Stimulated activated CD8-positive, alpha-beta memory T cell treated with anti-CD3 and anti-CD28 coated beads, Interleukin-4, amount 100 ng/mL, for 48 hours (primary cell): ENCODE measurements around the gene LATS2.

Source experiments
- DNase-seq: peaks from one replicate; pipeline ENCODE4 v3.0.0-alpha.2; 2020

LATS2 gene

DNA sequence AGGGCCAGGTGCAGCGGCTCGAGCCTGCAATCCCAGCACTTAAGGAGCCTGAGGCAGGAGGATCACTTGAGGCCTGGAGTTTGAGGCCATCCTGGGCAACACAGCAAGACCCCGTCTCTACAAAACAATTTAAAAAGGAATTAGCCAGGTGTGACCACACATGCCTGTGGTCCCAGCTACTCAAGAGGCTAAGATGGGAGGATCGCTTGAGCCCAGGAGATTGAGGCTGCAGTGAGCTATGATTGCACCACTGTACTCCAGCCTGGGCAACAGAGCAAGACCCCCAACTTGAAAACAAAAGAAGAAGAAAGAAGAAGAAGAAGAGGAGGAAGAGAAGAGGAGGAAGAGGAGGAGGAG, 47.7 kb downstream of the LATS2 start:
- DNase-seq = no peak

DNA sequence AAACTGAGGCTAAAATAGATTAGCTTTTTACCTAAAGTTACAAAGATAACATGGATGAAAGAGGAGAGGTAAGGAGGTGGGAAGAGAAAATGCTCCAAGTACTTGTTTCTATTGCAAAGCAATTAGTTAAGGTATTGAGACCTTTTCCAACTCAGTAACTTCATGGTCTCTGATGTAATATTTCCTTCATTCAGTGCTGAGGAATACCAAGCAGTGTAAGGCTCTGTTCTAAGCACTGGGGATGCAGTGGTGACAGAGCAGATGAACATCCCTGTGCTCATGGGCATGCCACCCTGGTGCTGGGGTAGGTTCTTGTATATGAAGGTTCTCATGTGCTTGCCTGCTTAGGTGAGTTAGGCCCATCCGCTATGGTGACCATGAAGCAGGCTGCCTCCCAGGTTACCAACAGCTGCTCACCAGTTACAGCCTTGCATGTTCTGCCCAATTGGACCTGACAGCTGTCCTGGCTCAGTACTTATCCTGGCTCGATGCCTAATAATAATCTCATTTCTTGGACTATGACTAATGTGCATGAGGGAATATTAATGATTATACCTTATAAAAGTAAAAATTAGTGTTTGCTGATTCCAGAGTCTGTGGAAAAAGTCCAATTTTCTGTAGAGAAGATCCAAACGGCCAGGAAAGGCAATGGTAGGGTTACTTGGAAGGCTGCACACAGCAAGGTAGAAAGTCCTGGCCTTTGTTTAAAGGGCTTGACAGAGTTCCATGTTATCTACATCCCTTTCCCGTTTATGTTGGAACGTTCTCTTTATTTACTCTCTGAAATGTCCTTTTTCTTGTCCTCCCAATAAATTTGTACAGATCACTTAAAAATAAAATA, 48.3 kb downstream of the LATS2 start:
- DNase-seq = no peak

DNA sequence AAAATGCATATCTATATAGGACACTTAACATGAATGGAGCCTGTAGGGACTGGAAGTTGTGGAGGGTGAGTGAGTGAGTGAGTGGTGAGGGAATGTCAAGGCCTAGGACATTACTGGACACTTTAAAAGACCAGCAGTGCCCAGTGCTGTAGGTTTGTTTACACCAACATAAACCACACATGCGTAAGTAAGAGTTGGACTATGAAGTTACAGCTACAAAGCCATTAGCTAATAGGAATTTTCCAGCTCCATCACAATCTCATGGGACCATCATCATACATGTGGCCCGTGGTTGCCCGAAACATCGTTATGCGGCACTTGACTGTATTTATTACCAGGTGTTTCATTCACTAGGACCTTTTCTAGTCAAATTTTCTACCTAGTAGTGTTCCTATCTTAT, 49.2 kb downstream of the LATS2 start:
- no peak for DNase-seq

DNA sequence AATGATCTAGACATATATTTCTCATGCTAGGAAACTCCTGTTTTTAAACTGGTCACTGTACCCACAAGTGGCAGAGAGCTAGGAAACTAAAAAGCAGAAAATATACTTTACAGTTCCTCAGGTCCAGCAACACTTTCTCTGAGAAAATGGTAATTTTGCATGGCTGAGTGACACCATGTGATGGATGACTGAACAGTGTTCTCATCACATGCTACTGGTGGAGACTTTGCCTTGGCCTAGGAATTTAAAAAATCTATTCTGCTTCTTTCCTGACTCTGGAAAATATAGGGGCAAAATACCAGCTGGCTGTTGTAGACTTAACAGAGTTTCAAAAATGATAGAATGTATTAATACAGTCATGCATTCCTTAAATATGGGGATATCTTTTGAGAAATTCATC, 50.0 kb downstream of the LATS2 start:
- no peak for DNase-seq

DNA sequence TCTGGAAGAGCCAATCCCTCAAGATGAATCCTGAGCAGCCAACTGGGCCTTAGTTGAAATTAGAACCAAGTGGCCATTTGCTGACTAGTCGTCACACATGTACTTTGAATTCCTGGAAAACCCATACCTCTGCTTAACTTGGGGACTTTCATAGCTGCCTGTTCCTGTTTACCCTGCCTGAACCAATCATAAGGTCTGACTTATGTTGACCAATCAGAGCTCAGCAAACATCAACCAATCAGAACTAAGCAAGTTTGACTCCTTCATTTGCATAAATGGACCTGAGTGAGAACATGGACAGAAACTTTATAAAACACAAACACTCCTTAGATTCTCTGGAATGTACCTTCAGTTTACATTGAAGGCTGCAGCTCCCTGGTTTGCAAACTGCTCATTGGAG, 50.8 kb downstream of the LATS2 start:
- no peak for DNase-seq

DNA sequence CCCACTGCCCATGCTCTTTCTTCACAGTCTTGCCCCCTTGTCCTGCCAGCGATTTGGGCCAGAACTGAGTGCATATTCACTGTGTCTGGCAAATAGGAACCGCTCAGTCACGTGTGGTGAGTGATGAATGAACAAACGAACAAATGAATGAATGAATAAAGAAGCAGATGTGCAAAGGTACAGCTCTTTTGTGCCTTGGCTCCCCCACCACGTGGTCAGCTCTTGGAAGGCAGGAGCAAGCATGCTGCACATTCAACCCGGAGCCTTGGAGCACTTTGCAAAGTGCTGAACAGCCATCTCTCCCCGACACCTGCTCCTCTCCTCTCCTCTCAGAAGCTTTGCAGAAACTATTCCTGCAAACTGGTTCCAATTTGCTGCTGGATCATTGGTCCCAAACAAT, 52.4 kb downstream of the LATS2 start:
- no peak for DNase-seq

DNA sequence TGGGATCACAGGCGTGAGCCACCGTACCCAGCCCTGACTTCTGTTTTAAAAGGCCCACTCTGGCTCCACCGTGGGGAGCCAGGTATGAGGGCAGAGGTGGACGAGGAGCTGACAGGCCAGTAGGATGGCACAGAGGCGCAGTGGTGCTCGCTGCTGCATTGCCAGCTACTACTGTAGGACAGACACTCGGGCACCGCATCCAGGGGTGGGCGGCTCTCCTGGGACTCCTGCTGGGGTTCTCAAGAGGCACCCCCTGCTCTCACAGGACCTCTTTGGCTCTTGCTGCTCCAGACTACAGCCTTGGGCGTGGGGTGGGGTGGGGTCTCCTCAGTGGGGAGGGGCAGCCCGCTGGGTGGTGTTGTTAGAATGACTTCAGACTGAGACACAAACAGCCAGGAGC, 53.4 kb downstream of the LATS2 start:
- DNase-seq = no peak

DNA sequence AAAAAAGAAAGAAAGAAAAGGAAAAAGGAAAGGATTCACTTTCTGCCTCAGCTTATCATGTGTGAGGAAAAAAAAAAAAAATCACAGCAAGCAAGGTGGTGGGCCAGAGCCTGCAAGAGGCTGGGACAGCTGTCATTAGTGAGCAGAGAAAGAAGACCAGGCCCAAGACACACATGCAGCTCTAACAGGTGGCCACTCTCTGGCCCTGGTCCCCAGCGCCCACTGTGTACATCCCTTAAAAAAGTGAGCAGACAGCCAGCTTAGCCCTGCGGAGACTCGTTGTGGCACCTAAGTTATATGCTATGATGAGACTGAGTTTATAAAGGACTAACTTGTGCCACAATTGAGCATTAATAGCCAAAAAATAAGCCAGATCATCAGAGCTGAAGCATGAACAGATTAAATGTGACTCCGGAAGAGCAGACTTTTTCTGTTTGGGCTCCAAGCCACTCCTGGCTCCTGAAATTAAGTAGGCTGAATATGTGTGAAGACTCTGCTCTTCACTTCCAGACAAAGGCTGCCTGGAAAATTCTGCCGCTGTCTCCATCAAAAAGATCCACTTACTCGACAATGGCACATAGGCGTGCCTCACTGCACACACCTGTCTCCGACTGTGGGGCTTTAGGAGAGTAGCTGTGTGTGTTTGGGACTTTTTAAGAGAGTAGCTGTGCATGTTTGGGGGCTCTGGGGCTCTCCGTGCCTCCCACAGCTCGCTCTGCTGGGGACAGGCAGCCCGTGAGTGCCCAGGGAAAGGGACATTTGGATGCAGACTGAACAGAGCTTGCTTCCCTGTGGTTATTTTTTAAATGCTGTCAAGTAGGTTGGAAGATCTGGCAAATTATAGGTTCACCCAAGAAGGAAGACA, 55.0 kb downstream of the LATS2 start:
- no peak for DNase-seq

DNA sequence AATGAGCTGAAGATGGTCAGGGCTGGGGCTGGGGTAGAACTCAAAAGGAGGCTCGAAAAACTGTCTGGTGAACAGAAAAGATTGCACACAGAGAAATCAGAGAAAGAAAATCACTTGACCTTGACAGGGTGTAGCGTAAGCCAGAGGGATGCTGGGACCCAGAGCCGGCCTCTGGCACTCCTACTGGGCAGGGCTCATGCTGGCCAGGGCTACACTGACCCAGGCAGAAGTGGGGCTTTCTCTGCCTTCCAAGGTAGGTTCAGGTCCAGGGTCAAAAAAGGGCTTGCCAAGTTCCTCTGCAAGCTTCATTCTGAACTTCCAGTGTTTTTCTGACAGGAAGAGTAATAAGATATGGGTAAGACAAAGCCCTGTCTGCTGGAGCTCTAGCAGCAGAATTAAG, 56.2 kb downstream of the LATS2 start:
- DNase-seq = no peak

DNA sequence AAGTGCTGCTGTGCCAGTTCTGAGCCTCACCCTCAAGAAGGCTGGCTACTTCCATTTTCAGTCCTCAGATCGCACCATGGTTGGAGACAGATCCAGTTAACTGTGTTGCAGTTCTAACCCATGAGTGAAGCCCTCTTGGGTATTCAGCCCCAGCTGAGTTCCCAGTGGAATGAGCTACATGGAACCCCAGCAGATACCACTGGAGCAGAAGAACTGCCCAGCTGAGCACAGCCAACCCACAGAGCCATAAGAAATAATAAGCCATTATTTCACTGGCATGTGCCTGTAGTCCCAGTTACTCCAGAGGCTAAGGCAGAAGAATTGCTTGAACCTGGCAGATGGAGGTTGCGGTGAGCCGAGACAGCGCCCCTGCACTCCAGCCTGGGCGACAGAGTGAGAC, 59.9 kb downstream of the LATS2 start:
- DNase-seq = no peak

DNA sequence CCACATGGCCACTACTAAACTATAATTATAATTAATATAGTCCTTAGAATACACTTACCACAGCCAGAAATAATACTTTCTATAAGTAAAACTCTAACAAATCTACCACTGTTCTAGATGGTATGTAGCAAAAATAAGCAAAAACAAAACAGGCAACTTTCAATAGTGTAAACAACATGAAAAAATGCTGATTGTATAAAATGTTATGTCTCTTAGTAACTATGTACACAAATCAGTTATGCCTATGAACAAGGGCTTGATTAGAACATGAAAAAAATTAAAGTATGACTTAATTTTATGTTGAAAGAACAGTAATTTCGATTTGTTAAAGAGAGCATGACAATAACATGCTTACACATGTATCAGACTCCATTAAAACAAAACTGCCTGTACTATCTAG, 60.7 kb downstream of the LATS2 start:
- no peak for DNase-seq

DNA sequence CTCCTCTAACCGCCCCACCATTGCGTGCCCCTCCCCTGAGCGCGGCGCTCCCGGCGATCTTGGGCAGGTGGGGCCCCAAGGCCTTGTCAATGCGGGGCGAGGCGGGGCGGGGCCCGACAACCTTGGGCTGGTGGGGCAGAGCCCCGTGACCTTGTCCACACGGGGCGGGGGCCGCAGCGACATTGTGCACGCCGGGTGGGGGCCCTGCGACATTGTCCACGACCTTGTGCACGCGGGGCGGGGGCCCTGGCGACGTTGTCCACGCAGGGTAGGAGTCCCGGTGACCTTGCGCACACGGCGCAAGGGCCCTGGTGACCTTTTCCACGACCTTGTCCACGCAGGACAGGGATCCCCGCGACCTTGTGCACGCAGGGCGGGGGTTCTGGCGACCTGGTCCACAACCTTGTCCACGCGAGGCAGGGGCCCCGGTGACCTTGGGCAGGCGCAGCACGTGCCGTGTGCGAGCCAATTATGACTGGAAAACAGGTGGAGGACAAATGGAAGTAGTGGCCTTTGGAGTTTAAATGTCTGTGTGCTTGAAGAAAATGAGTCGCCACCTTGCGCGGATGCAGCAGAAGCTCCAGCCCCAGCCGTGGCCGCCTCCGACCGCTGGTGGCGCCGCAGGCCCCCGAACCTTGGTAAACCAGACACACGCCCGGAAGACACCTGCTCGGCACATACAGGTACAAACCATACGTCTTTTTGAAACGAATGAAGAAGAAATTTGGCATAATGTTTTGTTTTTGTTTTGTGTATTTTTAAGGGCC, 62.6 kb downstream of the LATS2 start:
- DNase-seq = no peak

DNA sequence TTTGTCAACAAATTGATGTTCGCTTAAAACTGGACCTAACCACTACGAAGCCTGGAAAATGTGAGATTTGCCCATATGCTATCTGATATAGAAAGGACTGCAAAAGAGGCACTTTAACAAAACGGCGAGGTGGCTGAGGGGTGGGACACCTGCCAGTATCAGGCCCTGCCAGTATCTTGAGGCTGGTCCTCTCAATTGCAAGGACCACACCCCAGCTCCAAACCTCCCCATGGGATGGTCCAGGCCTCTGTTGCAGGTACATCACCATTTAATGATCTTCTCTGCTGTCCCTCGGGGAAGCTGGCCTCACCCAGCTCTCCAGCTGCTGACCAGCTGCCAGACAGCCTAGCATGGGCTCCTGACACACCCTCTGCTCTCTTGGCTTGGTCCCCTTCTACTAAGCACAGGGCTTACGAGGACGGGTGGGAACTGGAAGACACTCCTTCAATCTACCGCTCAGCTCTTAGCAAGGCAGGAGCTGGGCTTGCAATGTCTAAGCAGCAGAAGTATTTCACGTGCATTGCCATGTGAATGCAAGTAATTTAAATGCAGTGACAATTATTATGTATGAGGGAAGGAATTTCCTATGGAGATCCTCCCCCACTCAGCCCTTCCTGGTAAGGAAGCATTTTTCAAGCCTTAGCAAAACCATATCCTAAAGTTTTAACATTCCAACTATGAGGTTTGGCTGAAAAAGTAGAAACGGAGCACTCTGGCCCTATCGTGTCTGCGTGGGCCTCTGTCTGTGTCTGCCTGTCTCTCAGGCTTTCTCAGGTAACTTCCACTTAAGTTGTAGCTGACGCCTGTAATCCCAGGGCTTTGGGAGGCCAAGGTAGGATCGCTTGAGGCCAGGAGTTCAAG, 63.9 kb downstream of the LATS2 start:
- no peak for DNase-seq

DNA sequence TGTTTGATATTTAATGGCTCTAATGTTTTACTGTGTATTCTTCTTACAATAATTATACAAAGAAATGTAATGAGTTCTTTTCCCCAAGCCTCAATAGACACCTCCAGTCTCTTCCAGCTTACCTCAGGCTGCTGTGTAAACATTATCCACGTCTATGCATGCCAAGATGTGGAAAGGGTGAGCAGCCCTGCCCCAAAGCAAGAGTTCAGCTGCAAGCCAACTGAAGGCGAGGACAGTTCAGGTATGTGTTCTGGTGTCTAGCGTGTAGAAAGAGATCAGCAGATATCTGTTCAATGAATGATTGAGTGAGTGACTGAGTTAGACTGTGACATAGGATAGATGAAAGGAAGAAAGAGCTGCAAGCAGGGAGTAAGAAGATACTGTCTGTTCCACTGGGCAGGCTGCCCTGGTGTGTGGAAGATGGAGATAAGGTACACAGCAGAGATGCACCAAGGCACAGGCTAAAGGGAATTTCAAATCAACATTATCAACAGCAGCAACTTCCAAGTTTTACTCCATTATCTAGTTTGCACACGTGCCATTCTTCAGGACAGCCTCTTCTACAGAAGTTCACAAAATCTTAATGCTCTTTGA, 66.0 kb downstream of the LATS2 start:
- DNase-seq = no peak

DNA sequence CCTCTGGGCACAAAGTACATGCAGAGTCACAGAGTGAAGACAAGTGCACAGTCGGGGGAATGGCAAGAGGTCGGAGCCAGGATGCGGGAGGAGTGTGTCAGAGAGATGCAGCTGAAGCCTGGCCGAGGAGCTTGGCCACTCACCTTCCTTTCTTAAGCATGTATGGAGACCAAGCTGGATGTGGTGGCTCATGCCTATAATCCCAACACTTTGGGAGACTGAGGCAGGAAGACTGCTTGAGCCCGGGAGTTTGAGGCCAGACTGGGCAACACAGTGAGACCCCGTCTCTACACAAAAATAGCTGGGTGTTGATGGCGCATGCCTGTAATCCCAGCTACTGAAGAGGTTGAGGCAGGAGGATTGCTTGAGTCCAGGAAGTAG, 67.0 kb downstream of the LATS2 start:
- no peak for DNase-seq

DNA sequence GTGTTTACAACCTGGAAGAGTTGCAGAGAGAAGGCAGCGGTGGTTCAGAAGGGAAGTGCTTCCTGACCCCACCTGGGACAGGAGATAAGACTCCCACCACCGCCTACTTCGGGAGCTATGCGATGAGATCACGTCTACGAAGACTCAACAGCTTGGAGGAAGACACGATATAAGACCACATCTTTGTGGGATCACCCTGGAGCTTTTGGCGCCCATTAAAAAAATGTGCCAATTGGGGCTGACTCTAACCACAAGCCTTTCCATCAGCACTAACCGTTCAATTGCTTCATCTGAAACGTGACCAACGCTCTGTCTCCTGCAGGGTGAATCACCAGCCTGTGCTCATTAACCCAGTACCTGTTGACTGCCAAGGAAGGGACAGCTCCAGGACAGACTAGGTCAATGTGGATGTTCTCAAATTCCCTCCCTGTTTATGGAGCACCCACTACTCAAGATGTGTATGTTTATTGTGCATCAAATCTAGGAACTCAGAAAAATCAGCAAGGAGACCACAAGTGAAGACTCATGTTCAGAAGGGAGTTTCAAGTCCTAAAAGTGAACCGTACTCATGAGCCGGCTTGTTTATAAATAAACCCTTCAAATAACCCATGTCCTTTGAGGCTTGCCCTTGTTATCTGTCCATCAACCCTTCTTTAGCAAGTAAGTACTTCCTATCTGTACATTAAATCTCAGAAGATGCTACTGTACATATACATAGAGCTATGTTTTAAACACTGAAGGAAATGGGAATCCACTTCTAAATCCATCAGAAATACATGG, 67.5 kb downstream of the LATS2 start:
- no peak for DNase-seq

DNA sequence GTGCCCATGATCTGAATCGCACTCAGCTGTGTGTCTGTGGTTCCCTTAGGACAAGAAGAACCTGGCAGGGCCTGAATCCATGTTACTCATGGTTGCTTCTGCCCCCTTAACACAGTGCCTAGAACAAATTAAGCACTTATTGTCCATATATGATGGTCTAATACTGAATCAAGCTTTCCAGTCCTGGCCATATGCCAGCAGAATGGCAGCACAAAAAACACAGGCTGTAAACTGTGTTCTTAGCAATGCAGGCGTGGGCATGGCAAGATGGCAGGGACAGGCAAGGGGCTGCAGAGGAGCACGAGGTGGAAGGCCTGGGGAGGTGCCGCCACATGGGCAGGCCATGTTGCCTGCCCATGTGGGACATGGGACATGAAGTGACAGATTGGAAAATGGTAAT, 68.2 kb downstream of the LATS2 start:
- DNase-seq = no peak

DNA sequence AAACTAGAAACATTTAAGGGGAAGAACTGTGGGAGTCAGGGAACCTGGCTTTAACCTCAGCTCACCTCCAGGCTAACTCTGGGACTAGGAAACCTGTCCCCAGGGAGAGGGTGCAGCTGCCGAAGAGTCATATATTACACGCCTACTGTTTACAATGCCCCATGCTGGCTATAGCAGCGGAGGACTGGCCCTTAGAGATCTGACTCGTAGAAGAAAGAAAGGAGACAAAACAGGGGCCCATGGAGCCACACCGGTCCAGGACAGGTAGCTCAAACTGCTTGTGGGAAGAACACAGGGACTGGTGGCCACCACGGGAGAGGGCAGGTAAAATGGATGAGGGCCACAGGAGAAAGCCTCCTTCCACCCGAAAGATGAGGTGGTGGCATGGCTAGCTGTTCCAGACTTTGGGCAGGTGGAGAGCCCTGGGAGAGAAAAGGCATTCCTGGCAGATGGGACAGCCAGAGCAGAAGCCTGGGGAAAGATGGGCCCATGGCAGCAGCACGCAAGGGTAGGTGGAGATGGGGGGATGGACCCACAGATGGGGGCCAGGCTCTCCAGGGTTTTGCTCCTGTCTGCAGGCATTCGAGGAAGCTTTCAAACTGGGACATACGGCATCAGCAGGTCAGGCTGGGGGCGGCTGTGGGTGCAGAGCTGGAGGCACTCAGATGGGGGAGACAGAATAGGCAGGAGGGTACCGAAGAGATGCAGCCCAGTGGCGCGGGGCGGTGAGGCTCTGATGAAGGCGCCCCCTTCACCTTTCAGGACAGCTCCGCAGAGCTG, 69.5 kb downstream of the LATS2 start:
- DNase-seq = no peak

DNA sequence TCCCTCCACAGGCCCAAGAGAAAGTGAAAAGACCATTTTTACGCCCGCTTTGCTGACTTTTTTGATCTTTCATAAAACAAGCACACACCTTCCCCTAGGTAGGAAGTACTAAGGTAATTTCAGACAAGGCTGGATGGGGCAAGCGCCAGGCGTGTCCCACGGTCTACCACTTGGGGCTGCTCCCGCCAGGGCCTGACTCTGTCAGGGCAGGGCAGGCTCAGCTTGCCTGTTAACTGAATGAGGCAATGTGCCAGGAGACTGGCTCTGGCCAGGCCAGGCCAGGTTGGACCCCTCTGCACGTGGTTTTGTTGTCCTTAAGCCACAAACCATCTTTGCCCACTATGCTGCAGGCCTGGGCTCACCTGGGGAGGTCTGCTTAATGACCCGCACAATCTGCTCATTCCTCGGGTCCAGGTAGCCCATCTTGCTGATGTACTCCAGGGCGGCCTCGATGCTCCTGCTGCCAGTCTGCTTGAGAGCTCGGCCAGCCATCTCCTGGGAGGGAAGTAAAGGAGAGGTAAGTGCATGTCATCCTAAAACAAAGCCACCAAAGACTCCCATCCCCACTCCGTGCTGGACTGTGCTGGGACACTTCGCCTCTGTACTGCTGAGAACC, 70.4 kb downstream of the LATS2 start:
- DNase-seq = no peak

DNA sequence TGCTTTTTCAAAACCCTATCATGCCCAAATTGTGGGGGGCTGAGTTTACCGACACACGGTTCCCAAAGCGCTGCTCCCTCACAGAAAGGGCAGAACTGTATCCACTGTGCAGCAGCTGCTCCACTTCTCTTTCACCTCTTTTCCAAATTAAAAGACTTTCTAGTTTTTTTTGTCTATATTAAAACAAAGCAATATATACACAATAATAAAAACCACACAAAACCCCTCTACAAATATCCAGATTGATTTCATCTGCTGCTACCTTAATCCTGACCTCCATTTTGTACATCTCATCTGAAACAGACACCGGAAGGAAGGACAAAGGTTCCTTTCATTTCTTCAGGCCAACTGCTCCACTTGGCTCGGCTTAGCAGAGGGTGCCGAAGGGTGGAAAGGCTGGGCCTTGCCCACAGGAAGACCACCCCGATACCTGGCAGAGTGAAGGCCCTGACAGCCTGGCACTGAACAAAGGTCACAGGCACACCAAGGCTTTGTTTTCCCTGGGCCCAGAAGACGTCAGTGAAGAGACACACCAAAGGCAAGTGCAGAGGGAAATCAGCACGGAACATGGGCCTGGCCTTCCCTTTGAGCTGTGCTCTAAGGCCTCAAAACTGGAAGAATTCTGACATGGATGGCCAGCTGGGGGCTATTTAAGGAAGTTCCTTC, 71.6 kb downstream of the LATS2 start:
- DNase-seq = no peak
